Pancreas (tissue), 10 donors: ENCODE measurements around the gene UGT1A9. TPM values are rescaled to one million over a fixed set of nuclear protein-coding genes. Genes with fewer than 3 reads are reported as not detected.
"Not testable (repeated sequence)": the region's sequence is repeated elsewhere in the genome, so short reads cannot be mapped to it uniquely, and the experiment has no call there.

Experiments used
- ATAC-seq, 4 donors: fragments of 200-7000 bp; cut with Tn5 transposase; one replicate each; pipeline versions ENCODE4 v1.8.0 to v1.9.1; 2020; ENCODE audit warnings: mild to moderate bottlenecking in 4 of 4, moderate library complexity in 4 of 4
- DNase-seq, 6 donors: peaks; one replicate each; pipeline ENCODE4 v3.0.0-alpha.2; 2020
- FAIRE-seq: peaks from 2 replicates; lab custom pipeline; 2012; peaks lifted over from hg19 to GRCh38; lab: Jason Lieb, UNC
- H3K27ac ChIP-seq, 4 donors: fragments of 200-600 bp; sonication (generic); 1 replicate in 3 of 4; 2 replicates in 1 of 4; pipeline versions ENCODE4 v1.5.0 to v1.8.0; 2020
- H3K27me3 ChIP-seq, 4 donors: fragments of 200-600 bp; one replicate each; pipeline ENCODE4 v1.8.0; 2021
- H3K36me3 ChIP-seq, 3 donors: fragments of 200-600 bp; sonication (generic) in 1 of 3; one replicate each; pipeline versions ENCODE4 v1.5.0 to v1.8.0; 2020 to 2021
- H3K4me1 ChIP-seq, 3 donors: fragments of 200-600 bp; one replicate each; pipeline ENCODE4 v1.8.0; 2021
- H3K4me3 ChIP-seq, 4 donors: fragments of 200-600 bp; sonication (generic) in 2 of 4; one replicate each; pipeline versions ENCODE4 v1.5.0 to v1.8.0; 2020 to 2021
- H3K9me3 ChIP-seq, 4 donors: fragments of 200-600 bp; one replicate each; pipeline ENCODE4 v1.8.0; 2021
- WGBS, 2 donors: extraction: QIAGEN DNeasy Blood & Tissue Kit; methylation state at CpG; one replicate each; pipeline ENCODE4 v1.1.7; 2013; 5-methylcytosine and 5-hydroxymethylcytosine counted together
- intact Hi-C, 3 donors: fragments of 100-400 bp; cut with DNase I; formaldehyde crosslinking; loops; one replicate each; pipeline versions ENCODE4 v1.11.1 to v1.14.2; 2022
- polyA plus RNA-seq, 2 donors: library from polyadenylated mRNA; stranded (reverse); fragments of 200-250 nt; gene quantifications; one replicate each; pipeline ENCODE4 v1.2.3, GENCODE V29; 2013
- total RNA-seq, 6 donors: library from RNA; stranded (reverse); fragmentation: NEBNext Ultra II Directional in 4 of 6; extraction: Animal tissue kit (Norgen Biotek cat#: 25700) in 4 of 6; gene quantifications; one replicate each; pipeline versions ENCODE4 v1.2.1 to v1.2.4, GENCODE V29; 2021 to 2023
- TF ChIP-seq, protein P1 (sequence below), 4 donors: fragments of 200-600 bp; sonication (generic) in 3 of 4; IDR thresholded peaks; one replicate each; pipeline versions ENCODE4 v1.5.0 to v1.8.0; 2021; ENCODE audit warnings: antibody characterized with exemption in 4 of 4
- donor health status: healthy with polysubstance abuse.
- donor health status: DM: no; HTN: no; CAD: no; lungs with moderate emphysema.
- donor health status: DM: no; HTN: no; CAD: no.
- donor health status: control.
- donor health status: control.
- donor health status: Bipolar disorder and iron deficiency.
- donor health status: DM: yes; HTN: yes; CAD: no.
- donor health status: DM: no; HTN: no; CAD: no.
- donor health status: DM: no; HTN: no; CAD: no.
- donor health status: DM: yes; HTN: yes; CAD: no.

Gene UGT1A9
- total and polyA plus RNA-seq, 8 donors: 0.09 TPM; not detected in 7

DNA sequence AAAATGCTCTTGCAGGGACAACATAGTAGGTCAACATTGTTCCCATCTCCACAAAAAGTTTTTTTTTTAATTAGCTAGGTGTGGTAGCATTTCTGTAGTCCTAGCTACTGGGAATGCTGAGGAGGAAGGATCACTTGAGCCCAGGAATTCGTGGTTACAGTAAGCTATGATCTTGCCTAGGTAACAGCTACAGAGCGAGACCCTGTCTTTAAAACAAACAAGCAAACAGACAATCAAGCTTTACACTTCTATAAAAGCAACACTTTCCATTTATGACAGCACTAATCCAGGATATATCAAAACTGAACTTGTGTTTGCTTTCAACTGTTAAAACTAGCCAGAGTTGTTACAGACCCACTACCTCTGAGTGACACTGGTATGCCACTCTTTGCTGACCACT lies 69.2 kb downstream of the UGT1A9 start:
- DNase-seq: no peak
- no peaks in the 10 kb centered on the region for H3K4me1 ChIP-seq
- ATAC-seq: no peak
- intact Hi-C loops: no loop called here
- no peak for FAIRE-seq
- no peaks in the 10 kb centered on the region for H3K36me3 ChIP-seq
- no peak overlapping the region for H3K27ac ChIP-seq
- TF ChIP-seq, protein P1, sequence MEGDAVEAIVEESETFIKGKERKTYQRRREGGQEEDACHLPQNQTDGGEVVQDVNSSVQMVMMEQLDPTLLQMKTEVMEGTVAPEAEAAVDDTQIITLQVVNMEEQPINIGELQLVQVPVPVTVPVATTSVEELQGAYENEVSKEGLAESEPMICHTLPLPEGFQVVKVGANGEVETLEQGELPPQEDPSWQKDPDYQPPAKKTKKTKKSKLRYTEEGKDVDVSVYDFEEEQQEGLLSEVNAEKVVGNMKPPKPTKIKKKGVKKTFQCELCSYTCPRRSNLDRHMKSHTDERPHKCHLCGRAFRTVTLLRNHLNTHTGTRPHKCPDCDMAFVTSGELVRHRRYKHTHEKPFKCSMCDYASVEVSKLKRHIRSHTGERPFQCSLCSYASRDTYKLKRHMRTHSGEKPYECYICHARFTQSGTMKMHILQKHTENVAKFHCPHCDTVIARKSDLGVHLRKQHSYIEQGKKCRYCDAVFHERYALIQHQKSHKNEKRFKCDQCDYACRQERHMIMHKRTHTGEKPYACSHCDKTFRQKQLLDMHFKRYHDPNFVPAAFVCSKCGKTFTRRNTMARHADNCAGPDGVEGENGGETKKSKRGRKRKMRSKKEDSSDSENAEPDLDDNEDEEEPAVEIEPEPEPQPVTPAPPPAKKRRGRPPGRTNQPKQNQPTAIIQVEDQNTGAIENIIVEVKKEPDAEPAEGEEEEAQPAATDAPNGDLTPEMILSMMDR (IDR thresholded peaks at IDR 0.05): no peak
- H3K9me3 ChIP-seq: no peaks in the 10 kb centered on the region
- no peak overlapping the region for H3K4me3 ChIP-seq
- WGBS, 2 donors: 69 to 74% methylated on average over 2 of the region's 2 CpGs
- H3K27me3 ChIP-seq: no peaks in the 10 kb centered on the region

DNA sequence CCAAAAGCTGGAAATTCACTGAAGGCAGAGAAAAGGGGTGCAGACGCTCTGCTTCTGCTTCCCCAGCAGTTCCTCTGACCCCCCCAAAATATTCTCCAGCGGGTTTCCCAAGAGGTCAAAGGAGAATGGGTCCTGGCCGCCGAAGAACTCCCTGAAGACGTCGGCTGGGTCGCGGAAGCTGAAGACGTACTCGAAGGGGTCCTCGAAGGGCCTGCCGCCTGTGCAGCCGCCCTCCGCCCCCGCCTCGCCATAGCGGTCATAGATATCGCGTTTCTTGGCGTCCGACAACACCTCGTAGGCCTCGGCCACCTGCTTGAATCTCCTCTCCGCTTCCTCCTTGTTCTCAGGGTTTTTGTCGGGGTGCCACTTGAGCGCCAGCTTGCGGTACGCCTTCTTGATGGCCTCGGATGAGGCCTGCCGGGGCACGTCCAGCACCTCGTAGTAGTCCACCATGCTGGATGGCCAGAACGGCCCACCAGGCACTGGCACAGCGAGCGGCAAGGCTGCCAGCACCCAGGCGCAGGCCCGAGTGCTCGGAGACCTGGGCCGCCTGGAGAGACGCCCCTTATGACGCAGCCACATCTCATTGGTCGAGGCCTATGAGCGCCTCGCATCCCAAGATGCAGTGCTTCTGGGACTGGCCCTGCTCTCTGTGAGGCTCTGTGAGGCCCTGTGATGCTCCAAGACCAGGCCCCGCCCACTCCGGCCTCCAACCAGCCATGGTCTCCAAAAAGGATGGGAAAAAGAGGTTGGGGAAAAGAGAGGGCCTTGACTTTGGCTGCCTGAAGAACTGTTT lies 72.0 kb downstream of the UGT1A9 start:
- FAIRE-seq (no peak), ATAC-seq (no peak), DNase-seq (no peak)
- Histone ChIP-seq H3K4me1 (no peaks in the 10 kb centered on the region), H3K4me3 (no peak overlapping the region), H3K36me3 (no peaks in the 10 kb centered on the region), H3K9me3 (no peaks in the 10 kb centered on the region), H3K27ac (no peak overlapping the region), H3K27me3 (no peaks in the 10 kb centered on the region)
- WGBS, 2 donors: 89 to 91% methylated on average over 44 to 46 of the region's 46 CpGs
- intact Hi-C loops: no loop called here
- TF ChIP-seq, protein P1 (IDR thresholded peaks at IDR 0.05): no peak

- TF ChIP-seq, protein P1 (IDR thresholded peaks at IDR 0.05): no peak
- DNase-seq: no peak
- ATAC-seq: no peak
- no peaks in the 10 kb centered on the region for H3K4me1 ChIP-seq
- no peak overlapping the region for H3K4me3 ChIP-seq
- H3K36me3 ChIP-seq: no peaks in the 10 kb centered on the region
- no peaks in the 10 kb centered on the region for H3K27me3 ChIP-seq
- 57 to 62% methylated on average over 5 of the region's 5 CpGs for WGBS, 2 donors
- FAIRE-seq: no peak
- no peaks in the 10 kb centered on the region for H3K9me3 ChIP-seq
- intact Hi-C loops: no loop called here
- H3K27ac ChIP-seq: no peak overlapping the region
These were observed 73.5 kb downstream of the UGT1A9 start for GRCh38 chr2:233745073-233745755.

GRCh38 chr2:233745838-233746237 lies 74.1 kb downstream of the UGT1A9 start:
- not testable (repeated sequence) for ATAC-seq, FAIRE-seq
- WGBS, 2 donors: 52 to 57% methylated on average over 2 of the region's 2 CpGs

GRCh38 chr2:233746475-233747282 lies 75.0 kb downstream of the UGT1A9 start:
- 50 to 56% methylated on average over 10 of the region's 10 CpGs for WGBS, 2 donors
- TF ChIP-seq, protein P1 (IDR thresholded peaks at IDR 0.05): no peak
- intact Hi-C loops: no loop called here

More at GRCh38 chr2:233745838-233746237, 74.1 kb downstream of the UGT1A9 start:
- DNase-seq, H3K27me3 ChIP-seq, H3K9me3 ChIP-seq, H3K4me1 ChIP-seq, H3K27ac ChIP-seq, H3K4me3 ChIP-seq, intact Hi-C loops, H3K36me3 ChIP-seq: not testable (repeated sequence)

More at GRCh38 chr2:233746475-233747282, 75.0 kb downstream of the UGT1A9 start:
- H3K27ac ChIP-seq: no peak overlapping the region
- H3K4me3 ChIP-seq: no peak overlapping the region
- DNase-seq (no peak), FAIRE-seq (no peak), ATAC-seq (peak in 3 of 4 donors; percentile 38 to 79 (median 63))
- no peaks in the 10 kb centered on the region for H3K4me1 ChIP-seq
- no peaks in the 10 kb centered on the region for H3K27me3 ChIP-seq
- H3K9me3 ChIP-seq: no peaks in the 10 kb centered on the region
- no peaks in the 10 kb centered on the region for H3K36me3 ChIP-seq
